GM12891 (cell line): Measurements from ENCODE around the gene ARHGAP12.

Source experiments
- POLR2A ChIP-seq: IDR thresholded peaks from 2 replicates; pipeline ENCODE4 v1.6.1; 2011; ENCODE audit warnings: low read depth, low read length, control low read depth
- POLR2AphosphoS5 ChIP-seq: IDR thresholded peaks from 2 replicates; pipeline ENCODE4 v1.6.1; 2011; ENCODE audit warnings: low read depth, low read length, control low read depth
- SPI1 ChIP-seq: IDR thresholded peaks from 2 replicates; pipeline ENCODE4 v1.6.1; 2011; ENCODE audit warnings: low read depth, low read length, control low read depth
- TAF1 ChIP-seq: IDR thresholded peaks from 2 replicates; pipeline ENCODE4 v1.6.1; 2011; ENCODE audit warnings: low read depth, low read length, control low read depth

DNA sequence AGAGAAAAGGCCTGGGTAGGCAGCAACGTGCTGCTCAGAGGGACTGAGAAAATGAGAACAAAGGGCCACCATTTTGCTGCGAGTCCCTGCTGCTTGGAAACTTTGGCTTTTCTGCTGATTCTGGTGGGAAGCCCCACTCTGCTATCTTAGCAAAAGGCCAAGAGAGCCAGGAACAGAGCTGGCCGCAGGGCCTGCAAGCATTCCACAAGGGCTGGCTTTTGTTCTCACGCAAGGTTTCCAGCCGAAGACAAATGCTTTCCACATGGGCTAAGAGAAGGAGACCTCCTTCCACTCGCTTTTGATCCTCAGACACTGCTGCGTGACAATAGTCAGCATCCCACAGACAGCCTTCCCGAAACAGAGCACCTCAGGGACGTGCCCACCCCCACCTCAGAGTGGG, 163.1 kb downstream of the ARHGAP12 start:
- TF ChIP-seq POLR2AphosphoS5: no peak
- TF ChIP-seq POLR2A: no peak
- TF ChIP-seq TAF1: no peak
- no peak for TF ChIP-seq SPI1
